GM18517 (cell line): ENCODE data around the gene CUEDC1.
A peak's percentile ranks its signal among the peaks of the same experiment; 100 is the strongest.

Source experiments
- ATAC-seq: cut with Tn5 transposase; IDR thresholded peaks from one replicate; pipeline ENCODE4 v1.9.1; 2021; ENCODE audit warnings: mild to moderate bottlenecking, moderate library complexity; ENCODE audit not compliant: unreplicated experiment

The CUEDC1 gene, protein sequence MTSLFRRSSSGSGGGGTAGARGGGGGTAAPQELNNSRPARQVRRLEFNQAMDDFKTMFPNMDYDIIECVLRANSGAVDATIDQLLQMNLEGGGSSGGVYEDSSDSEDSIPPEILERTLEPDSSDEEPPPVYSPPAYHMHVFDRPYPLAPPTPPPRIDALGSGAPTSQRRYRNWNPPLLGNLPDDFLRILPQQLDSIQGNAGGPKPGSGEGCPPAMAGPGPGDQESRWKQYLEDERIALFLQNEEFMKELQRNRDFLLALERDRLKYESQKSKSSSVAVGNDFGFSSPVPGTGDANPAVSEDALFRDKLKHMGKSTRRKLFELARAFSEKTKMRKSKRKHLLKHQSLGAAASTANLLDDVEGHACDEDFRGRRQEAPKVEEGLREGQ

DNA sequence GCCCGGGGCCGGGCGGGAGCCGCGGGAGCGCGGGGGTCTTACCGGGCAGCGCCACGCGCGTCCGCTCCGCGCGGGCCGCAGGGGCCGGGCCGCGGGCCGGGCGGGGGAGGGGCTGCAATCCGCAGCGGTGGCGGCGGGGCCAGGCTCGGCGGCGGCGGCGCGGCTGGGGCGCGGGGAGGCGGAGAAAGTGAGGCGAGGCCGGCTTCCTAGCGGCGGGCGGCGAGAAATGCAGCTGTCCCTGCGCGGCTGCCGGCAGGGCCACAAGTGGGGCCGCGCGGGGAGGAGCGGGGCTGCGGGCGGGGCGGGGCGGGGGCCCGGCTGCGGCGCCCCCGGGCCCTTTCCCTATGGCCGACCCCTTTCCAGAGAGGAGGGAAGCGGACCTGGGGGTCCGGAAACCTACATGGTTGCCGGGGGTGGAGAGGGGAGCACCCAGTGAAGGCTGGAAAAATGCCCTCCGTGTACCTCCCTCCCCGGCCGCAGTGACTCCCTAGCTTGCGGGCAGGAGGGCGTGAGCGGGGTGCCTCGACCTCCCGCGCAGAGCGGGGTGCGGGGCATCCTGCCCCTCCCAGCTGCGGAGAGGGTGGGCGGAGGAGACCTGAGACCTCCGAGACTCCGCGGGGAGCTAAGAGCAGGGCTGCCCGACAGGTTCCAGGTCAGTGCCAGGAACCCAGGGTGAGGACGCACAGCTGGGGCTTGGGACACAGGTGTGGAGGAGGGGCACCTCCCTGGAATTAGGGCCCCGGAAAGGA is at the start of gene CUEDC1:
Gene CUEDC1, minus strand, starts transcription at position 230 of the 749 bp plus-strand sequence. CDS start 69,848 bp downstream, outside the sequence.
- ATAC-seq, result no peak

DNA sequence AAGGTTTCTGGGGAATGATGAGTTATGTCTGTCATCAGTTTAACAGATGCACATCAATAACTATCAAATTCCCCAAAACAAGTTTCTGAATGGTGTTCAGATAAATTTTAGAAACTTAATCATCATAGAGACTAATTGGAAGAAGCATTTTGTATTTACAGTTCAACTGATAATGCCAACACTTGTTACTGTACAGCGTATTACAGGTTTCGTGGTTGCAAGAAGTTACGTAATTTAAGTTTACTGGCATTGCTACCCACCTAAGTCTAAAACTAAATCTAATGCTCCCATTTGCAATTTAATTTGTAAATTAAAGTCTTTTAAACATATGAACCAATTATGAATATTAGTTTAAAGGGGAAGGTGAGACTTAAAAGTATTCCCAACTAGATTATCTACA is 48.8 kb upstream of the CUEDC1 start:
- ATAC-seq, result no peak

DNA sequence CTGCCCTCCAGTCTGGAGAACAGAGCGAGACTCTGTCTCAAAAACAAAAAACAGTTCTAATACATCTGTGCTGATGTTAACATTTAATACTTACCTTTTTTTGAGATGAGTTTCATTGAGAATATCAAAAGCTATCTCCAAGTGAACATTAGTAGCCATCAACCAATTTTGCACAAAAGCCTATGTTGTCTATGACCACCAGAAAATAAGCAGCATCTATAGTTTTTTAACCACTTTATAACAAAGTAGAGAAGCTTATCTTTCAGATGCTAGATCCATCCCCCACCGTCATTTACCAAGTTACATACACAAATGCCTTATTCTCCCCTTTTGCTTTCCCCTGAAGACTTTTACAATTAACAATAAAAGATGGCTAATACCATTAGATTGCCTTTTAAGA is 47.8 kb upstream of the CUEDC1 start:
- ATAC-seq, result no peak

DNA sequence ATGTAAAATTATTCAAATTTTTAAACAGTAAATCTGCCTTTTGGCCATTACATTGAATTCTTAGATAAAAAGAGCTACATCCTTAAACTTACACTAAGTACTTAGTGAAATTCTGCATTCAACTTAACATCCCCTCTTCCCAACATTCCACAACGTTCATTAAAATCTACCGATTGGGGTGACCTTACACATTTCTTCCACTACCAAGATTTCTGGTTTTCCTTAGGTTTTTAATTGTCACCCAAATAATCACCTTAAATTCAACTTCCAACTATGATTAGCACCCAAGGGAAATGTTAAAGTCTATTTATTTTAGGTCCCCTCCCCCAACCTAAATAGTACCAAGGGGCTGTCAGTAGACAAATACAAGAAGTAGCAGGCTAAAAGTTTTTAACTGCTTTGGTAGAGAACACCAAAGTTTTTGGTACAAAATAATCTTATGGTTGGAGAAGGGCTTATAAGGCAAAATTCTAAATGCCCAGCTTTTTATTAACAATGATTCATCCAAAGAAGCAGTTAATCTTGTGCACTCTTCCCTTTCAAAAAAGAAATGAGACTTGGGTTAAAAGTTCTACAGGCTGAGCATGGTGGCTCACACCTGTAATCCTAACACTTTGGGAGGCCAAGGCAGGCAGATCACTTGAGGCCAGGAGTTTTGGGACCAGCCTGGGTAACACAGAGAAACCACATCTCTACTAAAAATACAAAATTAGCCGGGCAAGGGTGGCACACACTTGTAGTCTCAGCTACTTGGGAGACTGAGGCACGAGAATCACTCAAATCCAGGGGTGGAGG is 47.1 kb upstream of the CUEDC1 start:
- ATAC-seq, result no peak

DNA sequence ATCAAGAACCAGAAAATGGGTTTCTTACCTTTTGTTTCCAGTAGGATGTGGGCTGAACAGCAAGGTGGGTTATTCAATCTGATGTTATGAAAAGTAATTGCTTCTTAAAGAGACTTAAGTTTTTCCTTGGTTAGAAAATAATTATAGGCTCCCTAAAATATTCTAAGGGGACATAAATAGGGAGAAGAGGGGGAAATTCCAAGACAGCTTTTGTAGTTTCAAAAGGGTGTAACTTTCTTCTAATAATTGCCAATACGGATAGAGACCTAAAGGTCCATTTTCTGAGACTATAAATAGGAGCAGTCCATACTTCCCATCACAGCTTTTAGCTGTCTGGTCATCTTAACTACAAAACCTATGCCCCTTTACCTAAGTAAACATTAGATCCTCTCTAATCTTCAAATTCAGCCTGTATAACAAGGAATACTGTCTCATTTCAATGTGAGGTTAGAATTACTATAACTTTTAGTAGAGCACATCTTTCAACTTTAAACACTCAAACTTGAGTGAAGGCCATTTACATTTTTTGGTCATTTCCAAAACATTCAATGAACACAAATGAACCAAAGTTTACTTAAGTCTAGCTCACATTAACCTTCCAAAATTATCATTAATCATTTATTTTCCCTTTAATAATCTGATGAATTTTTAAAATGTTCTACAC is 46.4 kb upstream of the CUEDC1 start:
- no peak for ATAC-seq

DNA sequence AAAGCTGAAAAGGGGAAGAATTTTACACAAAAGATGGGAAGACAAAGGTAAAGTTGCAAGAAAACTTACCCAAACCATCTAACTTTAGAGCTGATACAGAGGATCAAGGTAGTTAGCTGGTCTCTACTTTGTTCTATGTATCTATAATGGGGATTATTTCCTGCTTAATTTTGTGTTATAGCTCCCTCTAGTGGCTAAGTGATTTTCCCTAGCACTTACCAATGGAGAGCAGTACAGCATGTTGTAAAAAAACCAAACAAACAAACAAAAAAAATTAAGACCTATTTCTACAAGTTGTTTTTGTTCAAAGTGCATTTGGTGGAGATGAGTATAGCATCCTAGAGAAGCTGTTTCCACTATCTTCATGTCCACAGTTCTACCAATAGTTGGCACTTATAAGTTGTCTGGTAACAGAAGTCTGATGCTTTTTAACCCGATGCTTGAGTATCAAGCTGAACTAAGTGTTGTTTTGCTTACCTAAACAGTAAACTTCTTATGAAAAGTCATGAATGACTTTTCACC is 44.3 kb upstream of the CUEDC1 start:
- ATAC-seq, result no peak

DNA sequence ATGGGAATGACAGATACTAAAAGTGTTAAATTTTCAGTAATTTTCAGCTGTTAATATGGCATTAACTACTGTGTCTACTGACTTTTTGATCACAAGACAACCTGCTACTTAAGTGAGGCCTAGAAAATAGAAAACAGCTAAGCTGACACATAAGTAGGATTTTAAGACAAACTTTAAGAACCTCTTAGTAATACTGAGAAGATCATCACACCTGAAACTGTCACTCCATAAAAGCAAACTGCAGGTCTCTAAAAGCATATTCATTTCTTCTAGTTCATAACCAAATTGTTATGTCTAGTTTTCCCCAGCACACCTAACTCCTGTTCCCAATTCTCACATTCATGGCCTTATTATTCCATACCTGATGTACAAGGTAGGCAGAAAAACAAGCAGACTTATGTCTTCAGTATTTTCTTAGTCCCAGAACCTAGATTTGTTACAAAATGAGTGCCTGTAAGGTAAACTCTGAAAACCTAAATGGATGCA is 43.8 kb upstream of the CUEDC1 start:
- ATAC-seq, result no peak

DNA sequence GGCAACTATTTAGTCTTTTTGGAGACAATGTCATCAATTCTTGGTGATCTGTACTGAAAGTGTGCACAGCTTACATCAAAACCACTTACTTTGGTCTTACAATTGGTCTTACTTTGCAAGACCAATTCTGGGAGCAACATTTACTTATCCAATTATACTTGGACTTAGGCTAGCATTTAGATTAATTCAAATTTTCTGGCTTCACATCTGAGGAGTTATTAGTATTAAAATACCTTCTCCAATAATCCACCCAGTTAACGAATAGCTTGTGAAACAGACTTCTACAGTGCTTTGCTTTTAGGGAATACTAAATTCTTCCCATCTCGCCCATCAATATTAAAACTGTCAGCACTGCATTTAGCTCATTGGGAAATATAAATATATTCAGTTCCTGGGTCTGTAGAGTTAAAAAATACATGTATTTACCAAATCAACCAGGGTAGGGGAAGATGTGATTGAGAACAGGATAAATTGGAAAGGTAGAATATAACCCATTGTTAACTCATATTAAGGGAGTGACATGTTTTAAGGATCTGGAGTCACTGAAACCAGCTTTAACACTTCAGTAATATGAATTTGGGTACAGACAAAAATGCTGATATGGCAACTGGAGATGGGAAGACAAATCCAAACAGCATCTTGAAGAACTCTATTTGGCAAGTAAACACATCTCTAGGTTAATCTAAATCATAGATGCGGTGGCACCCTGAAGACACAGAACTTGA is 42.0 kb upstream of the CUEDC1 start:
- no peak for ATAC-seq

DNA sequence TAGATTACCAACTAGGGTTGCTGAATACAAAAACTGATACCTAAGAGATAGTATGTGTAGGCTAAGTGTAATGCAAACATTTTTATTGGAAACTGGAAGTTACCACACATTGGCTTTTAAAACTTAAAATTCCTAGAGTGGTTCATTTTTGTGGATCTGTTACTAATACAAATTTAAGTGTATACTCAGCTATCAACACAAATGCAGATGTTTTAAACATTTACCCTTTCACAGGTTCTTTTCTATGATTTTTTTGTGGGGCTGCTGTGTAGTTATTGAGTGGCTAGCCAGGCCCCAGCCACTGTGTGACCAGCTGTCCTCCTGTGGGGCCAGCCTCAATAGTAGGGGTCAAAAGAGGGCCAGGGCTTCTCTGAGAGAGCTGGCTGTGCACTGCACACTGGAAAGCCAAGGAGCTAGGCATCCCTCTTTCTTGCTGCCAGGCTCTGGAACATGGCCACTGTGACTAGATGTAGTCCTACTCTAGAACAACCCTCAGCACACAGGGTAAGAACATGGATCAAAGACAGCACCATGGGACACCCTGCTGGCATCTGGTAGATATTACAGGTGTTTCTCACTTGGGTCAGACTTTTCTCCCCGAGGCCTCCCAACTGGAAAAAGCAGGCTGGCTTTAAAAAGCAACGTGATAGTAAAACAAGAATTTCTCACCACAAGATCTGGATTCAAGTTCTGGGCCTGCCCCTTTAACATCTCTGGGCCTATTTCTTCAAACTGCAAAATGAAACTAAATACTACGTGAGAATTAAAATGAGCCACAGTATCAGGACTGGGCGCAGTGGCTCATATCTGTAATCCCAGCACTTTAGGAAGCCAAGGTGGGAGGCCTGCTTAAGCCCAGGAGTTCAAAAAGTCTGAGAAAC is 40.1 kb upstream of the CUEDC1 start:
- peak; percentile 61 for ATAC-seq

DNA sequence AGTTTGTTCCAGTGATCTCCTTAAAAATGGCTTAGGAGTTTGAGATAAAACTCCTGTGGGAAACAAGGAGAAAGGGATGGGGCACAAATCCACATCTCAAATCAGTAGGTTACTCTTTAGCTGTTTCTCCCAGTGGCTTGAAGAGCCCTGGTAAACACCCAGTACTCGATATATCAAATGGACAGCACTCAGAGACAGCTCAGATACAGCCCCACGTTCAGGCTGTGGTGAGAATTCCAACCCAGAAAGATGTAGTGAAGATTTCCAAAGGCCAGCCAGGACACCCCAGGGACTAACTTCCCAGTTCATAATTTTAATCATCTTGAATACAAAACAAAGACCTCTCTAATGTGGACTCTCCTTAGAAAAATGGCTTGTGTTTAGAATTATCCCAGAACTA is 39.2 kb upstream of the CUEDC1 start:
- no peak for ATAC-seq

DNA sequence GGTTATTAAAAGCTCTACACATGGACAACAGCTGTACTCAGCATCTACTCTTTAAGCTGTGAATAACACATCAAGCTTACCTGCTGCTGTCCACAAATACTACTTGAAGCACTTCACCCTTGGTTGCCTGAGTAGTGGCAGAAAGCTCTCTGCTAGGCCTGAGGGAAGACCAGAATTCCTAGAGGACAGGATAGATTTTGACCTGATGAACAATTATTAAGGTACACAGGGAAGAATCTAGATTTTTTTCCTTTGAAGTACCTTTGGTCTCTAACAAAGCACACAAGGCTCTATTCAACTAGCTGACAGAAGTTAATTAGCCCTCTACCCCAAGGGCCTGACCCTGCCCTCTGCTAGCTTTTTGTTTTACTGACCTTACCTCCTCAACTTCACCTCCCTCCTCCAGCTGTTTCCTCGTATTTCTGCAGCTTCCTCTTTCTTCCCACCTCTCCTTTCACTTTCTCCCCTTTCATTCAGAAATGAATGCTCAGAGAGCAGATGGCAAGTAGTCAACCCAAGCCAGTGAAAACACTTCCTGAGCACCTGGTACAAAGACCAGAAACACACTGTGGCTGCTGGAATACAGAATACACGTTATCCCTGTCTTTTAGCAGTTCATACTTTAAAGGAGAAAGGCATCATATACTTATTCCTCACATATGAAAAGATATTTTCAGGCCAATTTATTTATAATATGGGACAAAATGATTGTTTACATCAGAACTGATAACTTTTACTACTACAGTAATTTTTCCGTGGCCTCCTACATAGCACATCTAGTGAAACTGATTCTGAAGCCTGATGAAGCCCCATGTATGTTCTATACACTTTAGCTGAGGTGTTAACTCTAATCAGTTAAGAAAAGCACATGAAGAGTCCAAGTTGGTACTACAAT is 38.5 kb upstream of the CUEDC1 start:
- no peak for ATAC-seq

DNA sequence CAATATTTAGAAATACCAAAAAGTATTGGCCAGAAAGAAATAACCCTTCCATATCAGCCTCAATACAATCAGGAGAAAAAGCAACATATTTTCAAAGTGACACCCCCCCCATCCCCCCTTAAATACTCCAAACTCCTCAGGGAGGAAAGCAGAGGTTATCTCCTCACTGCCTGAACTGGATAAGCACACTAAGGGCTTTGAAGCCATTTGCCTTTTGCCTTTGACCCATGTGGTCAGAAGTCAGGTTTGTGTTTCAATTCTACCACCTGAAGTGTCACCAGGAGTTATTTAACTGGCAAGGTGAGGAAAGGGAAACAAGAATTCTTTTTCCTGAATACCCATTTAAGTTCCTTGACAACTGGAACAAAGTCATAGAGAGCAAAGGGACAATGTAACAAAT is 36.3 kb upstream of the CUEDC1 start:
- no peak for ATAC-seq

DNA sequence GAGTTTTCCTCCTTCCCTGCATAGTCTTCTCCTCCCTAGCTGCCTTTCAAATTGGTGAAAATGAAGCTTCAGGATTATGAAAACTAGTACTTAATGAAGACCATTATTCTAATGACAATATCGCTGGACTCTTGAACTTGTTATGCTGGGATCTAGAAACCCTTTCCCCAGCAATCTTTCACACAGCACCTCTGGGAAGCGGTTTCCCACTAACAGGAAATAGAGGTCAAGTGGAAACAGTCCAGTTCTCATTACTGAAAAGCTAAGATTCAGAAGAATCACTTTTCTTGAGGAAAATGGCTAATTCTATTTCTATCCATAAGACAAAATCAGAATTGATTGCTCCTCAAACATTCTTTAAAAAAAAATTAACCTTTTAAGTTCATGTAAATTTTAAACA is 34.8 kb upstream of the CUEDC1 start:
- no peak for ATAC-seq

DNA sequence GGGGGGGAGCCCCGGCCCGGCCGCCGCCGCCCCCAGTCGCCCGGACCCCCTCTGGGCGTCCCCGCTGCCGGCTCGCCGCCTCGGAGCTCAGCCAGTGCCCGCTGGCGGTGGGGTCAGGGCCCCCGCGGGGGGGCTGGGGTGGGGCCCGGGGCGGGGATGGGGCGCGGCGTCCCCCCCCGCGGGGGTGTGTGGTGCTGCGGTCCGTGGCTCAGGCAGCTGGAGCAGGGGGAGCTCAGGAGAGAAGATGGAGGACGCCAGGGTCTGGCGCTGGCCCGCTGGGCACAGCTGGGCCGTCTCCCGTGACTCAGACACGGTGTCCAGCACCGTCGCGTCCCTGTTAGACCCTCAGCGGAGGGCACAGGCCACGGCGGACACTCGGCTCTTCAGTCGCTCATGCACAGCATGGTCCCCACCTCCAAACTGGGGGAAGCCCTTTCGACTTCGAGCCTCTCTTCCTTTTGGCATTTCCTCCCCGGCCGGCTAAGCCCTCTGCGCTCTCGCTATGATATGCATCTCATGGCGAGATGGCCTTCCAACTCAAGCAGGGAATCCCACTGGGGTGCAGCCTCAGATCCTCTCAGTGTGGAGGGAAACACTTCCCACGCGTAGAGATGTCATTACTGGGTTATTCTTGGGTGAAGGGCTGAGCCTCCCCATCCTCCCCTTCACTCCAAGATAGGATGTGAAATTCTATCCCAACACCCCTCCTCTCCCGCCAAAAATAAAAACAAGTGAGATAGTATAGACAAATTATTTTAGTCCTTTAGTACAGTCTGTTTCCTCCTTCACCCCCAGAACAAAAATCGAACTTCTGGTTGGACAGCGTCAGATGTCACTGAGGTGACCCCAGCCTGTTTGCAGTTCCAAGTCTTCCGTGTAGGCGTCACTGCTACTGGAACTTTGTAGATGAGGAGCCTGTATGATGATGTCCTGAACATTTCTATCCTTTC is 33.4 kb upstream of the CUEDC1 start:
- ATAC-seq, result peak; percentile 64

DNA sequence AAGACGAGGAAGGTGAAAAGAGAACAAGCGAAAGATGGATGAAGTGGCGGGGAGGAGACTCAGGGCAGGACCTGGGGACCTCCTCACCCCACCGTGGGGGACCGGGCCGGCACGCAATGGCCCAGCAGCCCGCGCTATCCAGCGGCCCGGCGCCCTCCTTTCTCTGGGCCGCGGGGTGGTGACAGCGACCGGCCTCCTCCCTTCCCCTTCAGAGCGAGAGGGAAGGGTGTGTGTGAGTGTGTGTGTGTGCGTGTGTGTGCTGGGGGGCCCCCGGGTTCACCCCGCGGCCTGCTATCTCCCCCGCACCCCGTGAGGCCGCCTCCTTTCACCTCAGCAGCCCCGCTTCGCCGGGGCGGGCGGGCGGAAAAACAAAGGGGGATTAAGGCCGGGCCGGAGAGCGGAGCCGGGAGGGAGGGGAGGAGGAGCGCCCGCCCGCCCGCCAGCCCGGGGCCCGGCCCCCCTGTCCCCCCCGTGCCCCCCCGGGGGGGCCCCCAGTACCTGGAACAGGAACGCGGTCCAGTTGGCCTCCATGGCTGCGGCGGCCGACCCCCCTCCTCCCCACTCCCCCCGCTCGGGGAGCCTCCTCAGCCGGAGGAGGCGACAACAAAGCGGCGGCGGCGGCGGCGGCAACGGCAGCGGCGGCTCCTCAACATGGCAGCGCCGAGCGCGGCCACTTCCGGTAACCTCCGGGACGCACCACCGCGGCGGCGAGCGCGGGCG is 32.5 kb upstream of the CUEDC1 start, which contains the start of gene VEZF1:
Gene VEZF1, minus strand, starts transcription at position 674 of the 720 bp plus-strand sequence. Its CDS starts 143 bp downstream, at position 531.
- ATAC-seq, result peak; percentile 33
